NCI-H2107 (cell line): ENCODE data around the gene PGS1.

Experiments
- DNase-seq: peaks from one replicate; lab custom pipeline; 2025; lab: John Stamatoyannopoulos, UW

PGS1 gene

DNA sequence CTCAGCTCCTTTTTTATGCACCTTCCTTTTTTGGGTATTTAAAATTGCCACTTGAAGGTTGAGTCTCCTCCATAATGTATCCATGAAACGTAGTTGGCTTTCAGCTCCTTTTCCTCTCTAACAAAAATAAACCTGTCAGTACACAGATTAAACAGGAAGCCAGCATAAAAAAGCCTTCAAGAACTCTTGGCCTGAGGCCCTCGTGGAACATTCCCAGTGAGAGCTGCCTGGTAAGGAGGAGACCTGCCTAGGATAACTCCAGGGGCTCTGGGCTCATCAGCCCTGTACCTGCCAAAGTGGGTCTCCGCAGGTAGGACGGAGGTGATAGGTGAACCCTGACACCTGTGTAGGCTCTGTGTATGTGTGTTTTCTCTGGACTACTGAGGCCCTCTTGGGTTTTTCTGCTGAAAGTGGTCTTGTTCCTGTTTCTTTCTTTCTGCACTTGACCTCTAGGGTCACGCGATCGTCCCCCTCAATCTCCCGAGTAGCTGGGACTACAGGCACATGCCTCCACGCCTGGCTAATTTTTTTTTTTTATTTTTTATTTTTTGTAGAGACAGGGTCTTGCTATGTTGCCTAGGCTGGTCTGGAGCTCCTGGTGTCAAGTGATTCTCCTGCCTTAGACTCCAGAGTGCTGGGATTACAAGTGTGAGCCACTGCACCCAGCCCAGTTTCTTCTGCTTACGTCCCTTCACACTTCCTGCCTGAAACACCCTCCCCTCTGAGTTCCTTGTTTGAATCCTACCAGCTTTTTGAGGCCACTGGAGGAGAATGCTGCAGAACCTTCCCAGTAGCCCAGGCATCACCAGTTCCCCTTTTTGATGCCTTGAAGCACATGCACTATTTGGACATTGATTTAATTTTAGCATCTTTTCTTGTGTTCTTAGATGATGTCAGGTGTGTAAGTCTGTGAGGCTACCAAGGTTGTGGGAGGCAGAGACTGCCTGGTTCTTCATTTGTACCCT, 9.8 kb downstream of the PGS1 start:
- no peak for DNase-seq

- DNase-seq: no peak
Measured at GRCh38 chr17:78390241-78391050, 12.0 kb downstream of the PGS1 start.

- DNase-seq: no peak
Measured at GRCh38 chr17:78391051-78391431, 12.6 kb downstream of the PGS1 start.

DNA sequence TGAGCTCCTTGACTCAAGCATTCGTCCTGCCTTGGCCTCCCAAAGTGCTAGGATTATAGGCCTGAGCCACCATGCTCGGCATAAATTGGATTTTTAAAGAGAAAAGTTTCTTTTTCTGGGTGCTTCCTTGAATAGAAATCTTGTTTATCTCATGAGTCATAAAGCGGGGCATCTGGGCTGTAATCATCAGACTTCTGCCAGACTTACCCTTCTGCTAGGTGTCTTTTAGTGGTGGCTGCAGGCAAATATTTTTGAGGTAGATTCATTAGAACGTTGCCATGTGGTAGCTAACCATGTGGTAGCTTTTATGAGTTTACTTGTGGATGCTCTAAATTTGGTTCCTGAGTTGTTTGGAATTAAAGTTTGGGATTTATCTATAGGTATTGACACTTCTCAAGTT, 13.4 kb downstream of the PGS1 start:
- DNase-seq: no peak

DNA sequence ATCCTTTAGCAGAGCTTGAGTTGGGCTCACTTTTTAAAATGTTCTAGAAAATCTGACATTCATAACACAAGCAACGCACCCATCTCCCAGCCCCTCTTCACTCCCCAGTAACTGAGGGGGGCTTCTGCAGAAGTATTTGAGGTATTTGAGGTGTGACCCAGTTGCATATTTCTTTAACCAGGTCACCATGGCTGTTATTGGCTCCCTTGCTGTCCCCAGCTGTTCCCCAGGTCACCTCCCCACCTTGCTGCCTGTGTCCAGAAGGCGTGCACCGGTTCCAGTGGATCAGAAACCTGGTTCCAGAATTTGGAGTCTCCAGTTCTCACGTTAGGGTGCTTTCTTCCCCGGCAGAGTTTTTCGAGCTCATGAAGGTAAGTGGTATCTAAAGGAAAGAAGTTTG, 13.8 kb downstream of the PGS1 start:
- DNase-seq: no peak

DNA sequence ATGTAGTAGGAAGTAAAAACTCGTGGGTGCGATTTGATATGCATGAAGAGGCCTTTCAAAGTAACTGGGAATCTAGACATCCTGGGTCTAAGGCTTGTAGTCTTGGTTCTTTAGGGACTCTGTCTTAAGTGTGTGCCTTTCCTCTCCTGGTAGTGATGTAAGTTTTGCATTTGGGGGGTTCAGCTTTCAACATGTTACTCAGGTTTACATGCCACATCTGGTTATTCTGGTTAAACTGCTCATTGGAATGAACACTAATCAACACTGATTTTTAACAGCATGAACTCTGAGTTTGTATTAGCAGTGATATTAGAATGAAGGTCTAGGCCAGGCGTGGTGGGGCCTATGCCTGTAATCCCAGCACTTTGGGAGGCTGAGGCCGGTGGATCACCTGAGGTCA, 15.1 kb downstream of the PGS1 start:
- DNase-seq: no peak

GRCh38 chr17:78394209-78394608, 15.8 kb downstream of the PGS1 start:
- DNase-seq: peak; percentile 85

DNA sequence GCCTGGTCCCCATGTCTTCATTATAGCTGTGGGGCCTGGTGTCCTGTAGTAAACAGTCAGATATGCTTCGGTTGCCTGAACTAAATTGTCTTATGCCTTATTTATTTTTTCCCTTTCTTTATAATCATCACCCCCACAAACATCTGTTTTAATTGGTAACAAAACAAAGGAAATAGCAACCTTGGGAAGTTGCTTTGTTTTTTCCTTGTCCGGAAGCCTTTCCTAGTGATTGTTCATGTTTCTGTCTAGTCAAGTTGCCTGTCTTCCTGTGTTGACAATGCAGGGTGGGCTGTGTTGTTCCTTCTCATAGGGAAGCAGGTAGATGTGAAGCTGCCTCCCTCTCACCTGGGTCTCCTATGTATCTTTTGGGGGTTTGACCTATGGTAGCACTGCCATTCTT, 16.7 kb downstream of the PGS1 start:
- no peak for DNase-seq

- peak; percentile 39 for DNase-seq
Measured at GRCh38 chr17:78396441-78397337, 18.2 kb downstream of the PGS1 start.

- no peak for DNase-seq
Measured at GRCh38 chr17:78397681-78398101, 19.2 kb downstream of the PGS1 start.

- no peak for DNase-seq
Measured at GRCh38 chr17:78398390-78398789, 19.9 kb downstream of the PGS1 start.

- no peak for DNase-seq
Measured at GRCh38 chr17:78399028-78399692, 20.7 kb downstream of the PGS1 start.

DNA sequence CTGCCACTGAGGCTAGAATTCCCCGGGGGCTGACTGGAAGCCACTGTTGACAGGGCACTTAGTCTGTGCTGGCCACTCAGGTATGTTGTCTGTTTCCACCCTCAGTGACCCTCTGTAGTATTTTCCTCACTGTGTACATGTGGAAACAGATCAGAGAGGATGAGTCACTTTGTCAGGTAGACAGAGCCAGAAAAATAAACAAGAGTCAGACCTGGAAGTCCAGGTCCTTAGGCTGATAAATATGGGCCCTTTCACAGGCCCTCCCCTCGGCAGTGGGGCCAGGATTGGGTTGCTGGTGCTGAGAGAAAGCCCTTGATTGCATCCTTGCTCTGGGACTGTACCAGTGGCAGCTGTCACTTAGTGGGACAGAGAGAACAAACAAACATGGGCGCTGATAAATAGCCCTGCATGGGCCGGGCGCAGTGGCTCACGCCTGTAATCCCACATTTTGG, 21.3 kb downstream of the PGS1 start:
- DNase-seq: no peak

GRCh38 chr17:78400581-78401240, 22.3 kb downstream of the PGS1 start:
- DNase-seq: no peak

DNA sequence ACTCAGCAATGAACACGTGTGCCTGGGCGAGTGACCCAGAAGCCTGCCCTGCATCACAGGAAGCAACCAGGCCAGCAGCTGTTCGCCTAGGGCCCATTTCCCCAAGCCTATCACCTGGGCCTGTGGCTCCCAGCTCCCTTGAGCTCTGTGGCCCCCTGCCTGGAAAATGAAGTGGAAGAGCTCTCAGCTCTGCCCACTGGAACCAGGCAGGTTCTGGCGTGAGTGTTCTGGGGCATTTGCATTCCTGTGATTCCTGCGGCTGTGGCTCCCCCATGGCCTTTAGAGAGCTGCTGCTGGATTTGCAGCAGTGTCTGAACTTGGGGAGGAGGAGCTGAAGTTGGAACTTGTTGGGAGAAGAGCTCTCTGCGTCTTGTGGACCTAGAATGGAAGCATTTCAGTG, 22.8 kb downstream of the PGS1 start:
- peak; percentile 55 for DNase-seq

DNA sequence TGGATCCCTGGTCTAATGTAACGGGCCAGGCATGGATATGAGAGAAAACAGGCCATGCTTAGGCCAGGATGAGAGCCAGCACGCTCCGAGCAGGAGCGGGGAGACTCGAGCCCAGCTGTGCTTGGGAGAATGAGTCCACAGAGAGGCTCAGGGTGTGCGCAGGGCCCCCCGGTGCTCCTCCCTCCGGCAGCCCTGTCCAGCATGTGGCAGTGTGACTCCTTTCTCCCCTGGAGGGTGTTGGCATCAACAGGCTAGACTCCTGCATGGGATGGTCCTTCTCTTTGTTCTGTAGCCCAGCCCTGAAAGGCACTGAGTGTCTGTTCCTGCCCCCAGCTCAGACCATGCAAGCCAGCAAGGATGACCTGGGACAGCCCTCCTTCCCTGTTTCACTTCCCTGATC, 23.4 kb downstream of the PGS1 start:
- no peak for DNase-seq

GRCh38 chr17:78403822-78404221, 25.4 kb downstream of the PGS1 start:
- DNase-seq: no peak

GRCh38 chr17:78406396-78406795, 27.9 kb downstream of the PGS1 start:
- no peak for DNase-seq

DNA sequence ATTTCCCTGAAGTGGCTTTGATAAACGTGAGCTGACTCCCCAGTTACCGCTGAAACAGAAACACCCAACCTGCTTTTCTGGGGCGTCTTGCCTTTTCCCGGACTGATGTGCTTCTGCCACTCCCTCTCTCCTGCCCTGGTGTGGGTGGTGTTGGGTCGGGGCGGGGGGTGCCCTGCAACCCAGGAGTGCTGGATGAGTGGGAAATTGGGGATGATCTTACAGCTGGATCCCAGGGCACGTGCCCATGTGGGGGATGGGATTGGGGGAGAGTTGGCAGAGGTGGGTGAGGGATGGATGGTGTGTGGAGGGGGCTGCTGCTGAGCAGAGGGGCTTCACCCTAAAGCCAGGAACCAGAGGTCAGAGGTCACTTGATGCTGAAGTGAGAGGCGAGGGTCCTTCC, 28.5 kb downstream of the PGS1 start:
- no peak for DNase-seq

DNA sequence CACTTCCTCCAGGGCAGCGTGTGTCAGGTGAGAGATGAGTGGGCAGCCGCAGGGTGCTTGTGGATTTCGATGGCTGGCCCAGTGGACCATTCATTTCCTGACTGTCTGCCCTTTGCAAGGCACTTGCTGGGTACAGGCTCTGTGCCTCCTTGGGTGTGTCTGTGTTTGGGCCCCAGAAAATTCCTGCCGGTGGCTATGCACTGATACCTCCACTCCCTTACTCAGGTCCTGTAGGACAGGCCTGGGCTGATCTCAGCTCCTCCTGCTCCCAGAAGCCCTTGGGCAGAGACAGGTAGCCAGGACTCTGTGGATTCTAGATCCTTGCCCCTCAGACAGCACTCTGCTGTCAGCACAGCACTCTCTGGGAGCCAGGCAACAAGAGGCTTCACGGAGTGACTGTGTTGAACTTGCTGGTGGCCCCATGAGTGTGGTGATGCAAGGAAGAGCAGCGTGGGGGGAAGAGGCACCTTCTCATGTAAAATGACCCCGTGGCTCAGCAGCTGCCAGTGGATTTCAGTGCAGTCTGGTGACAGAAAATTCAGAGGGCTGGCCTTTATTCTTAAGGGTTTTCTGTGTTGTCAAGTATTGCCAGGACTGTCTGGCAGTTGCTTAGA, 29.0 kb downstream of the PGS1 start:
- DNase-seq: peak; percentile 41
